DND-41 (cell line): ENCODE measurements around the gene SNAP47.

Source experiments
- ATAC-seq: fragments of 200-7000 bp; cut with Tn5 transposase; 3 replicates; pipeline ENCODE4 v1.9.1; 2021; ENCODE audit warnings: low read depth; ENCODE audit not compliant: insufficient read depth
- DNase-seq: peaks from one replicate; pipeline ENCODE4 v3.0.0-alpha.2; 2020
- H2AFZ ChIP-seq: 2 replicates; pipeline ENCODE4 v1.6.0; 2012; ENCODE audit warnings: low read depth, low read length
- H3K27ac ChIP-seq: 2 replicates; pipeline ENCODE4 v1.5.1; 2012; ENCODE audit warnings: low read length, inconsistent platforms
- H3K27me3 ChIP-seq: fragments of 200-600 bp; sonication (generic); 2 replicates; pipeline ENCODE4 v1.6.0; 2012; ENCODE audit warnings: low read length, mild to moderate bottlenecking, inconsistent platforms; ENCODE audit not compliant: insufficient read depth, poor library complexity
- H3K36me3 ChIP-seq: 2 replicates; pipeline ENCODE4 v1.5.1; 2012; ENCODE audit warnings: low read length, inconsistent platforms; ENCODE audit not compliant: insufficient read depth
- H3K4me1 ChIP-seq: 2 replicates; pipeline ENCODE4 v1.5.1; 2012; ENCODE audit warnings: mild to moderate bottlenecking, low read length; ENCODE audit not compliant: insufficient read depth
- H3K4me2 ChIP-seq: 2 replicates; pipeline ENCODE4 v1.6.0; 2012; ENCODE audit warnings: mild to moderate bottlenecking, moderate library complexity, low read length, inconsistent platforms; ENCODE audit not compliant: insufficient read depth
- H3K4me3 ChIP-seq, 2 experiments: fragments of 200-600 bp in 1 of 2; shearing (Covaris generic) in 1 of 2; 2 replicates each; pipeline ENCODE4 v1.5.1; 2012 to 2016; ENCODE audit warnings: inconsistent platforms in 2 of 2, low read length in 2 of 2, mild to moderate bottlenecking in 2 of 2, low read depth in 1 of 2, moderate library complexity in 1 of 2
- H3K79me2 ChIP-seq: 2 replicates; pipeline ENCODE4 v1.6.0; 2012; ENCODE audit warnings: low read length, inconsistent platforms; ENCODE audit not compliant: insufficient read depth
- H3K9ac ChIP-seq: 2 replicates; pipeline ENCODE4 v1.6.0; 2012; ENCODE audit warnings: low read depth, mild to moderate bottlenecking, inconsistent platforms, low read length, moderate library complexity
- H3K9me3 ChIP-seq: 2 replicates; pipeline ENCODE4 v1.5.1; 2012; ENCODE audit warnings: low read length, moderate library complexity, mild to moderate bottlenecking, inconsistent platforms; ENCODE audit not compliant: insufficient read depth, severe bottlenecking
- H4K20me1 ChIP-seq: 2 replicates; pipeline ENCODE4 v1.6.0; 2012; ENCODE audit warnings: low read length; ENCODE audit not compliant: insufficient read depth
- EZH2 ChIP-seq: IDR thresholded peaks from 3 replicates; pipeline ENCODE4 v1.6.1; 2012; ENCODE audit warnings: borderline replicate concordance, low read depth, mild to moderate bottlenecking, moderate library complexity, low read length, inconsistent platforms; ENCODE audit not compliant: severe bottlenecking
- TF ChIP-seq, protein P1 (sequence below): IDR thresholded peaks from 2 replicates; pipeline ENCODE4 v1.5.1; 2012; ENCODE audit warnings: borderline replicate concordance, low read length, moderate library complexity, mild to moderate bottlenecking; ENCODE audit not compliant: poor library complexity, severe bottlenecking; ENCODE audit errors: extremely low read depth

The SNAP47 gene

DNA sequence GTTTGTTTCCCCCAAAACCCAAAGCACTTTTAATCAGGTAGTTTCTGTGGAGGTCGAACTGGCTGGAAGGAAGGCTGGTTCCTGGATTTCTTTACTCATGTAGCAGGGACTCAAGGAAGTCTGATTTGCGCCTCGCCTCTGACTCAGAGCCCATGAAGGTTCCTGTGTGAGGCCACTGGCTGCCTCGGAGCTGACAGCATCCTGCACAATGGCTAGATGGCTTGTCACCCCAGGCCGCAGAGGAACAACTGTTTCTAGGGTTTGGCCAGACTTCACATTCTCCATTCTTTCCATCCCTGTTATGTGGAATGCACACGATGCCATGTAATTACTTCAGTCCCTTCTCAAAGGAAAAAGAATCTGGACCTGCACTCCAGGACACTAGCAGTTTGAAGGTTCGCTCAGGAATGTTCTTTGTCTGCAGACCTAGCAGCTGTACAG lies 41.1 kb downstream of the SNAP47 start:
- DNase-seq (no peak), ATAC-seq (no peak)
- H3K36me3 ChIP-seq: peaks cover 58% of the 10 kb centered on the region
- H3K4me3 ChIP-seq: no peak overlapping the region
- no peaks in the 10 kb centered on the region for H3K9me3 ChIP-seq
- H3K4me1 ChIP-seq: no peaks in the 10 kb centered on the region
- no peak overlapping the region for H3K4me2 ChIP-seq
- H3K27me3 ChIP-seq: no peaks in the 10 kb centered on the region
- H4K20me1 ChIP-seq: peaks cover 13% of the 10 kb centered on the region; the same call in 1 of the 2 replicates
- H2AFZ ChIP-seq: no peak overlapping the region
- no peak overlapping the region for H3K27ac ChIP-seq
- no peak overlapping the region for H3K9ac ChIP-seq
- no peak for TF ChIP-seq EZH2
- TF ChIP-seq, protein P1, sequence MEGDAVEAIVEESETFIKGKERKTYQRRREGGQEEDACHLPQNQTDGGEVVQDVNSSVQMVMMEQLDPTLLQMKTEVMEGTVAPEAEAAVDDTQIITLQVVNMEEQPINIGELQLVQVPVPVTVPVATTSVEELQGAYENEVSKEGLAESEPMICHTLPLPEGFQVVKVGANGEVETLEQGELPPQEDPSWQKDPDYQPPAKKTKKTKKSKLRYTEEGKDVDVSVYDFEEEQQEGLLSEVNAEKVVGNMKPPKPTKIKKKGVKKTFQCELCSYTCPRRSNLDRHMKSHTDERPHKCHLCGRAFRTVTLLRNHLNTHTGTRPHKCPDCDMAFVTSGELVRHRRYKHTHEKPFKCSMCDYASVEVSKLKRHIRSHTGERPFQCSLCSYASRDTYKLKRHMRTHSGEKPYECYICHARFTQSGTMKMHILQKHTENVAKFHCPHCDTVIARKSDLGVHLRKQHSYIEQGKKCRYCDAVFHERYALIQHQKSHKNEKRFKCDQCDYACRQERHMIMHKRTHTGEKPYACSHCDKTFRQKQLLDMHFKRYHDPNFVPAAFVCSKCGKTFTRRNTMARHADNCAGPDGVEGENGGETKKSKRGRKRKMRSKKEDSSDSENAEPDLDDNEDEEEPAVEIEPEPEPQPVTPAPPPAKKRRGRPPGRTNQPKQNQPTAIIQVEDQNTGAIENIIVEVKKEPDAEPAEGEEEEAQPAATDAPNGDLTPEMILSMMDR: no peak
- H3K79me2 ChIP-seq: no peaks in the 10 kb centered on the region

DNA sequence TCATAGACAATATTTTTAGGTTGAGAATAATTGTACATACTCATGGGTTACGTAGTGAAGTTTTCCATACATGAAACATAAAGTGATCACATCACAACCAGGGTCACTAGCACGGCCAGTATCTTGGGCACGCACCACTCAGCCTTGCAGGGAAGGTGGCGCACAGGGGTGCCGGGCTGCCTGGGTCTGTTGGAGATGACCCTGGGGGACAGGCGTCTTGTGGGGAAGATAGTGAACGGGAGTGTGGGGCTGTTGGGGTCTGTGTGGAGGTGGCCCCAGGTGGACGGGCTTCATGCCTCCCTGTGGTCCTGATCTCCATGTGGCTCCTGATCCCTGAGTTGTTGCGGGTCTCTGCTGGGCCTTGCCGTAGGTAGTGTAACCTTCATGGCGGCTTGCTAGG lies 41.9 kb downstream of the SNAP47 start:
- peaks cover 64% of the 10 kb centered on the region for H3K36me3 ChIP-seq
- peaks cover 16% of the 10 kb centered on the region; the same call in 1 of the 2 replicates for H4K20me1 ChIP-seq
- no peak for ATAC-seq
- no peaks in the 10 kb centered on the region for H3K9me3 ChIP-seq
- H3K79me2 ChIP-seq: no peaks in the 10 kb centered on the region
- no peaks in the 10 kb centered on the region for H3K27me3 ChIP-seq
- H3K4me3 ChIP-seq: no peak overlapping the region
- TF ChIP-seq, protein P1: no peak
- TF ChIP-seq EZH2: no peak
- H3K9ac ChIP-seq: no peak overlapping the region
- no peak overlapping the region for H3K27ac ChIP-seq
- H2AFZ ChIP-seq: no peak overlapping the region
- DNase-seq: no peak
- no peaks in the 10 kb centered on the region for H3K4me1 ChIP-seq
- H3K4me2 ChIP-seq: no peak overlapping the region

DNA sequence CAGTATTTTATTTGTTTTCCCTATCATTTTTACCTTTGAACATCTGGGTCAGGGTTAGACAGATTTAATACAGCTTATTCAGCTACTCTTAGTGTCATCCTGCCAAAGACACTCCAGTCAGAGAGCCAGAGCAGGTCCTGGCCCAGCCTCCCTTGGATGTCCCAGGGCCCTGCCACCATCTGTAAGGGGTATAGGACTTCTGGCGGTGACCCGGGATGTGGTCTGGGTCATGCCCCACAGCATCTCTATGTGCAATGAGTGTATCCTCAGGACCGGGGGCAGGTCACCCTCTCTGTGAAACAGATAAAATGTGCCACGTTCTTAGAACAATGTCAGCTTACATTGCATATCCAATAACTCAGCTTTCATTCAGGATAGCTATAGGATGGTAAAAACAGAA lies 42.4 kb downstream of the SNAP47 start:
- DNase-seq (no peak), ATAC-seq (no peak)
- Histone ChIP-seq H3K36me3 (peaks cover 69% of the 10 kb centered on the region), H3K4me1 (no peaks in the 10 kb centered on the region), H3K27me3 (no peaks in the 10 kb centered on the region), H2AFZ (no peak overlapping the region), H4K20me1 (peaks cover 16% of the 10 kb centered on the region; the same call in 1 of the 2 replicates), H3K9me3 (no peaks in the 10 kb centered on the region), H3K4me3 (no peak overlapping the region), H3K4me2 (no peak overlapping the region), H3K27ac (no peak overlapping the region), H3K79me2 (no peaks in the 10 kb centered on the region), H3K9ac (no peak overlapping the region)
- no peak for TF ChIP-seq EZH2
- TF ChIP-seq, protein P1: no peak

DNA sequence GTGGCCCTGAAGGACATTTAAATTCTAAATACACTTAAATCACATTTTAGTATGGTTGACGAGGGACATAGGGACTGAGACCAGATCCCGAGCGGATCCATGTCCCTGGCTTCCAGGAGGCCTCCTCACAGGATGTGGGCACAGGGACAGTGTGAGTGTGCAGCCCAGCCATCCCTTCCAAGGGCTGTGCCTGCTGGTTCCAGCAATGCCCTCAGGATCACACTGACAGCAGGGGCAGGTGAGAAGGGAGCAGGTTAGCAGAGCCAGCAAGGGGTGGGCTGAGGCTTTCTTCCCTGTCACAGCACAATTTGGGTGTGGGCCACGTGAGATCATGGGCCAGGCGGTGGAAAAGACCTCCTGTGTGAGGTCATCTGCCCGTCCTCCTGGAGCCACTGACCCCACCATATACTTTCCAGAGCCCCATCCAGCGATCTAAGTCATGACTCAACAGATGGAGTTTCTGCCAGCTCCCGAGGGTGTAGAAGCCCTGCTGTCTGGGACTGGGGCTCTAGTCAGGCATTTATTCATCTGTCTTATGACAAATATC lies 43.2 kb downstream of the SNAP47 start:
- H3K27me3 ChIP-seq: no peaks in the 10 kb centered on the region
- no peaks in the 10 kb centered on the region for H3K79me2 ChIP-seq
- no peak overlapping the region for H2AFZ ChIP-seq
- H3K4me2 ChIP-seq: no peak overlapping the region
- no peaks in the 10 kb centered on the region for H3K9me3 ChIP-seq
- no peak overlapping the region for H3K4me3 ChIP-seq
- ATAC-seq (no peak), DNase-seq (no peak)
- no peak for TF ChIP-seq EZH2
- TF ChIP-seq, protein P1: no peak
- peaks cover 67% of the 10 kb centered on the region for H3K36me3 ChIP-seq
- peaks cover 16% of the 10 kb centered on the region; the same call in 1 of the 2 replicates for H4K20me1 ChIP-seq
- H3K4me1 ChIP-seq: no peaks in the 10 kb centered on the region
- no peak overlapping the region for H3K9ac ChIP-seq
- H3K27ac ChIP-seq: no peak overlapping the region
